Coronary artery (tissue), 2 donors: ENCODE data around the gene TPH2.

Experiments used
- DNase-seq: peaks from one replicate; pipeline ENCODE4 v3.0.0-alpha.2; 2017; ENCODE audit warnings: low spot score
- H3K27ac ChIP-seq, 2 donors: fragments of 200-600 bp; sonication (generic); one replicate each; pipeline ENCODE4 v1.5.1; 2016 to 2019
- H3K4me3 ChIP-seq: fragments of 200-600 bp; sonication (generic); 2 replicates; pipeline ENCODE4 v1.5.1; 2016; ENCODE audit warnings: mild to moderate bottlenecking, moderate library complexity
- TF ChIP-seq, protein P1 (sequence below): fragments of 200-600 bp; sonication (generic); IDR thresholded peaks from one replicate; pipeline ENCODE4 v1.5.1; 2019; ENCODE audit warnings: antibody characterized with exemption

TPH2 gene

DNA sequence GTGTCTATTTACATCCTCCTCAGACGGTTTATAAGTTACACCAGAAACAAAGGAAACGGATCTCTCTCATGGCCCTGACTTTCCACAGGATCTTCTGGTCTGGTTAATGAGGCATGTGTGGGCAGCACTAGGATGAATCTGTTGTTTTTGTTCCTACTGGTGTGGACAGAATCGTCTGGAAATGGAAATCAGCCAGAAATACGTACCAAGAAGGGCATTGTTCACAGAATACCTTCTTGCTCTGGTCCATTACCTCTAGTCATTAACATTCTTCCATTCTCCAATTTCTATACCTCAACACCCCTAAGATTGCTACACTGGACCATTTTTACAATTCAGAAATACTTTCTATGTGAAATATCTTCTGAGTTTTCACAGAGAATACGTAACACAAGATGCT is 86.0 kb downstream of the TPH2 start:
- TF ChIP-seq, protein P1, sequence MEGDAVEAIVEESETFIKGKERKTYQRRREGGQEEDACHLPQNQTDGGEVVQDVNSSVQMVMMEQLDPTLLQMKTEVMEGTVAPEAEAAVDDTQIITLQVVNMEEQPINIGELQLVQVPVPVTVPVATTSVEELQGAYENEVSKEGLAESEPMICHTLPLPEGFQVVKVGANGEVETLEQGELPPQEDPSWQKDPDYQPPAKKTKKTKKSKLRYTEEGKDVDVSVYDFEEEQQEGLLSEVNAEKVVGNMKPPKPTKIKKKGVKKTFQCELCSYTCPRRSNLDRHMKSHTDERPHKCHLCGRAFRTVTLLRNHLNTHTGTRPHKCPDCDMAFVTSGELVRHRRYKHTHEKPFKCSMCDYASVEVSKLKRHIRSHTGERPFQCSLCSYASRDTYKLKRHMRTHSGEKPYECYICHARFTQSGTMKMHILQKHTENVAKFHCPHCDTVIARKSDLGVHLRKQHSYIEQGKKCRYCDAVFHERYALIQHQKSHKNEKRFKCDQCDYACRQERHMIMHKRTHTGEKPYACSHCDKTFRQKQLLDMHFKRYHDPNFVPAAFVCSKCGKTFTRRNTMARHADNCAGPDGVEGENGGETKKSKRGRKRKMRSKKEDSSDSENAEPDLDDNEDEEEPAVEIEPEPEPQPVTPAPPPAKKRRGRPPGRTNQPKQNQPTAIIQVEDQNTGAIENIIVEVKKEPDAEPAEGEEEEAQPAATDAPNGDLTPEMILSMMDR: no peak
- no peak overlapping the region for H3K27ac ChIP-seq
- H3K4me3 ChIP-seq: no peak overlapping the region
- no peak for DNase-seq

DNA sequence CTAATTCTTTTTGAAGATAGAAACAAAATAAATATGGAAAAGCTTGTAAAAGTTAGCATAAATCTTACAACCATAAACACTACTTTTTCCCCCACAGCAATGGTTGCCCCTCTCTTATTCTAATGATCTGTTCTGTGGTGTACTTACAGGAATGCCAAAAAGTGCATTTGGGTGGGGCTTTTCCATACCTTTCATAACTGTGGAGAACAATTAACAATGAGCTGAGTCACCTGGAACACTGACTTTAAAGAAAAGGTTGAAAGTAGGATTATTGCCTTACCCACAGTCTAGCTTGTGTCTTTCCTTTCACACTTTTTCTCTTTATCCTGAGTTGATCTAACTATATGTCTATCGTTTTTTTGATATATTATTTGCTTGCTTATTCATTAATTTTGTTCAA is 86.9 kb downstream of the TPH2 start:
- TF ChIP-seq, protein P1: no peak

DNA sequence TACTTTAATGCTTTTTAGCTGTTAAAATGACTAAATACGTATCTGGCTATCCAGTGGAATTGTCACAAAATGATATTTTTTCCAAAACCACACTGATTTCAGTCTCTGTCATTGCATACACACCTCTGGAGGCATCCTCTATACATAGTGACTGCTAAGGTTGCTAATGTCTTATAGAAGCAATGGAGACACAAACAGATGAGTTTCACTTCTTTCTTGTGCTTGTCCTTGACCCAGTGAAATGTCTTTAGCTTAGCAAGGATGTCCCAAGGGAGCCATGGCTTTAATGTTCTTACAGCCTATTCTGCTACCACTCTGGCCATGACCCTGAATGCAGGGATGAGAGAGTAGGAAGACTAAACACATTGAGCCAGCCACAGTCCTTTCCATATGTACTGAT is 90.3 kb downstream of the TPH2 start:
- no peak overlapping the region for H3K27ac ChIP-seq
- DNase-seq: no peak
- no peak overlapping the region for H3K4me3 ChIP-seq
- TF ChIP-seq, protein P1: no peak

More for the DNA sequence above, 86.9 kb downstream of the TPH2 start:
- Histone ChIP-seq H3K27ac (no peak overlapping the region), H3K4me3 (no peak overlapping the region)
- no peak for DNase-seq

DNA sequence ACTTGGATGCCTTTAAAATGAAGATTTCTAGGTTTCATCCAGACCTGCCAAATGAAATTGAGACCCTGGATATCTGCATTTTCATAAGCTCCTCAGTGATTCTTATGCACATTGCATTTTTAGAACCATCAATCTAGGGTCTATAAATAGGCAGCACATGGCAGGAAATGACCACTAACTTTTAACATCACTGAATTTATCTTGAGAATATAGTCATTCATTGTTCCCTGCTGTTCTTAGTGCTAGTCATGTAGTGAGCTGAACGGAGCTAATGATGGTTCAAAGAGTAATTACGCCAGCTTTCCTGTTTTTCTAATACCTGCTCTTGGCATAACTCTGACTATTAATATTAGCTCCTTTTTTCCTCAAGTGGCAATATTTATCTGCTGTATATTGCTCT is 91.6 kb downstream of the TPH2 start:
- no peak overlapping the region for H3K27ac ChIP-seq
- no peak for DNase-seq
- no peak overlapping the region for H3K4me3 ChIP-seq
- TF ChIP-seq, protein P1: no peak

DNA sequence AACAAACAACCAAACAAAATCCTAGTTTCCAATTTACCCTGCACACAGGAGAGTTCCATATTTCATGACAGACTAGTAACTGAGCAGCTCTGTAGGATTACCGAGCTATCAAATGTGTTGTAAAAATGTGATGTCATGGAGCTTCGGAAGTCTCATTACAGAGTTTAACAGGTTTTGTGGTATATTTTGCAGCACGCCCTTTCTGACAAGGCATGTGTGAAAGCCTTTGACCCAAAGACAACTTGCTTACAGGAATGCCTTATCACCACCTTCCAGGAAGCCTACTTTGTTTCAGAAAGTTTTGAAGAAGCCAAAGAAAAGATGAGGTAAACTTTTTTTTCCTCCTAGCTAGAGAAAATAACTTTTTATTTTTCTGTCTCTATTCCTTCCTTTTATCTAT is 92.4 kb downstream of the TPH2 start:
- TF ChIP-seq, protein P1: no peak
- no peak for DNase-seq
- Histone ChIP-seq H3K4me3 (no peak overlapping the region), H3K27ac (no peak overlapping the region)

DNA sequence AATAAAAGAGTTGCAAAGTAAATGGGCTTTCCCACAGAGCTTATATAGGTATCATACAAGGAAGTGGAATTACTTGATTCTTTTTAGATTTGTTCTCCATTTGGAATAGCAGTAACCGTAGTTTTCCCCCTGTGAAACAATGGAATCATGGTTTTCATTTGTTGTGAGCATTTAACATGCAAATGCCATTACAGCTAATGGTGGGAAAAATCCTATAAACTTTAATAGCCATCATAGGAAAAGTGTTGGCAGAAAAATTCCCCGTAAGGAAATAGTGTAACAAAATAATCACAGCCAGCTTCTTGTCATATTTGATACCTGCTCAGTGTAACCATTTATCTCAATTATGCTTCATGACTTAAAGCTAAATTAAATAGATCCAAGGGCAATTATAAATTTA is 95.3 kb downstream of the TPH2 start:
- no peak overlapping the region for H3K4me3 ChIP-seq

DNA sequence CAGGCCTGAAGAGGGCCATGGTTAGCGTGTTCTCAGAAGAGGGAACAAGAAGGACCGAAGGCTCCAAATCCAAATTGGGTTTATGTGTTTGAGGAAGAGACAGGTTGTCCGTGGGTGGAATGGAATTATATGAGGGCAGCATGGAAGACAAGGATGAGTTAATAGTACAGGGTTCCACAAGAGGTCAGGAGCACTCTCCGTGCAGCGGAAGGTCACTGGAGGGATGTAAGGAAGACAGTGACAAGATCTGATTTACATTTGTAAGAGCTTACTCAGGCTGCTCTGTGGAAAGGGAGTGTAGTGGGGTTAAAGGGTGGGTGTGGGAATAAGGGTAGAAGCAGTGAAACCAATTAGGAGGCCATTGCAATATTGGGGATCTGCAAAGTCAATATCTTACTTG is 97.0 kb downstream of the TPH2 start:
- TF ChIP-seq, protein P1: no peak
- no peak overlapping the region for H3K27ac ChIP-seq
- H3K4me3 ChIP-seq: no peak overlapping the region
- DNase-seq: no peak

More for the DNA sequence above, 95.3 kb downstream of the TPH2 start:
- no peak for DNase-seq
- TF ChIP-seq, protein P1: no peak
- H3K27ac ChIP-seq: no peak overlapping the region
